Subcutaneous adipose tissue (tissue), 4 donors: Measurements from ENCODE around the gene DACH2. TPM values are rescaled to one million over a fixed set of nuclear protein-coding genes. Genes with fewer than 3 reads are reported as not detected.

Experiments
- CTCF ChIP-seq: fragments of 450-650 bp; IDR thresholded peaks from one replicate; pipeline ENCODE4 v1.5.1; 2016; ENCODE audit warnings: low read depth, mild to moderate bottlenecking, control low read depth, antibody characterized with exemption, moderate library complexity
- total RNA-seq, 4 donors: library from RNA; depleted of rRNA; stranded (reverse); fragments of >200 nt; gene quantifications; one replicate each; pipeline ENCODE4 v1.1.0, GENCODE V29; 2016

DACH2 gene
- total RNA-seq, 4 donors from 2014 or later, result 0.49 TPM; not detected in 3

GRCh38 chrX:86141786-86142185 is 6.5 kb upstream of the DACH2 start:
- no peak for TF ChIP-seq CTCF

- no peak for TF ChIP-seq CTCF
Measured at GRCh38 chrX:86146102-86146501, 2.1 kb upstream of the DACH2 start.

GRCh38 chrX:86148594-86148993 is 343 bp downstream of the DACH2 start:
- no peak for TF ChIP-seq CTCF

- no peak for TF ChIP-seq CTCF
Measured at GRCh38 chrX:86149119-86149518, 868 bp downstream of the DACH2 start.

GRCh38 chrX:86154553-86154952 is 6.3 kb downstream of the DACH2 start:
- no peak for TF ChIP-seq CTCF

GRCh38 chrX:86171366-86171765 is 23.1 kb downstream of the DACH2 start:
- TF ChIP-seq CTCF, result no peak

- no peak for TF ChIP-seq CTCF
Measured at GRCh38 chrX:86178906-86179305, 30.7 kb downstream of the DACH2 start.
